ENCODE measurements around the gene NCAPH2.

DNA sequence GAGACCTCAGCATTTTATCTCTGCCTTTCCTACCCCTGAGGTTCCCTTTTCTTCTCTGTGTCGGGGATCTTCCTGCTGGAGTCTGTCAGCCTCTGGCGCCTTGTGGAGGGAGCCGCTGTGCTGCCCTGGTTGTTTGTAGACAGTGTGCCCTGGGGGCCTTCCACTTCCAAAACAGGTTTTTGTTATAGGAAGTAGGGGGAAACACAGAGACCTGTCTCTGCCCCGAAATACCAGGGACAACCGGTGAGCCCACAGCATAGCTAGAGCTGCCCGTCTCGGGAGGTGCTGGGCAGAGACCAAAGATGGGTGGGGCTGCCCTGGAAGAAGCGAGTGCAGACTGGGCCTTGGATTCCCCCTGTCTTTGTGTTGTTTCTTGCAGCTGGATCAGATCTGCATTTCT is 8.0 kb downstream of the NCAPH2 start:
- no peak for TF ChIP-seq POLR2A (IDR thresholded peaks at IDR 0.05)
- TF ChIP-seq, protein P1, sequence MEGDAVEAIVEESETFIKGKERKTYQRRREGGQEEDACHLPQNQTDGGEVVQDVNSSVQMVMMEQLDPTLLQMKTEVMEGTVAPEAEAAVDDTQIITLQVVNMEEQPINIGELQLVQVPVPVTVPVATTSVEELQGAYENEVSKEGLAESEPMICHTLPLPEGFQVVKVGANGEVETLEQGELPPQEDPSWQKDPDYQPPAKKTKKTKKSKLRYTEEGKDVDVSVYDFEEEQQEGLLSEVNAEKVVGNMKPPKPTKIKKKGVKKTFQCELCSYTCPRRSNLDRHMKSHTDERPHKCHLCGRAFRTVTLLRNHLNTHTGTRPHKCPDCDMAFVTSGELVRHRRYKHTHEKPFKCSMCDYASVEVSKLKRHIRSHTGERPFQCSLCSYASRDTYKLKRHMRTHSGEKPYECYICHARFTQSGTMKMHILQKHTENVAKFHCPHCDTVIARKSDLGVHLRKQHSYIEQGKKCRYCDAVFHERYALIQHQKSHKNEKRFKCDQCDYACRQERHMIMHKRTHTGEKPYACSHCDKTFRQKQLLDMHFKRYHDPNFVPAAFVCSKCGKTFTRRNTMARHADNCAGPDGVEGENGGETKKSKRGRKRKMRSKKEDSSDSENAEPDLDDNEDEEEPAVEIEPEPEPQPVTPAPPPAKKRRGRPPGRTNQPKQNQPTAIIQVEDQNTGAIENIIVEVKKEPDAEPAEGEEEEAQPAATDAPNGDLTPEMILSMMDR (IDR thresholded peaks at IDR 0.05), result no peak
